GM12878 (cell line): ENCODE measurements around the gene PNMA8B. TPM values are rescaled to one million over a fixed set of nuclear protein-coding genes. Genes with fewer than 3 reads are reported as not detected.

Experiments used
- ATAC-seq: fragments of 200-7000 bp; cut with Tn5 transposase; 3 replicates; pipeline ENCODE4 v1.9.1; 2020; ENCODE audit warnings: mild to moderate bottlenecking, moderate library complexity
- BruUV-seq: library from RNA; stranded (reverse); fragments of 400-500 nt; replicated peaks from 2 replicates; lab custom pipeline; 2021; lab: Mats Ljungman, UMichigan
- CTCF ChIA-PET: fragments of 300-600 bp; sonication (Branson Sonifier 250); formaldehyde crosslinking; extraction: SDS; loops from one replicate; lab custom pipeline; 2021; ENCODE audit warnings: inconsistent platforms; lab: Yijun Ruan, JAX
- POLR2A ChIA-PET: fragments of 350-600 bp; formaldehyde crosslinking; extraction: SDS; loops from one replicate; lab custom pipeline; 2021; ENCODE audit warnings: inconsistent platforms; lab: Charles Lee
- RAD21 ChIA-PET: fragments of 300-600 bp; sonication (Branson Sonifier 250); formaldehyde crosslinking; loops from one replicate; lab custom pipeline; 2023; ENCODE audit warnings: antibody characterized with exemption; ENCODE audit not compliant: unreplicated experiment; lab: Charles Lee
- SMC1A ChIA-PET: fragments of 300-600 bp; sonication (Branson Sonifier 250); formaldehyde crosslinking; loops from one replicate; lab custom pipeline; 2023; ENCODE audit not compliant: unreplicated experiment, uncharacterized antibody; lab: Charles Lee
- DNase-seq: peaks from one replicate; pipeline ENCODE4 v3.0.0-alpha.2; 2011; ENCODE audit warnings: low read depth, low spot score
- FAIRE-seq: peaks from 3 replicates; lab custom pipeline; 2011; peaks lifted over from hg19 to GRCh38; lab: Jason Lieb, UNC
- H2AFZ ChIP-seq: 2 replicates; pipeline ENCODE4 v1.6.0; 2011; ENCODE audit warnings: low read depth, low read length, control low read depth; ENCODE audit not compliant: control insufficient read depth
- H3K27ac ChIP-seq: 2 replicates; pipeline ENCODE4 v1.5.1; 2011; ENCODE audit warnings: control low read depth; ENCODE audit not compliant: control insufficient read depth, insufficient read depth
- H3K27me3 ChIP-seq, 2 experiments: replicated peaks in 1 of 2; 2 replicates each; pipeline versions ENCODE4 v1.6.0 to v1.6.1; 2011; ENCODE audit warnings: low read length in 1 of 2; ENCODE audit not compliant: control insufficient read depth in 2 of 2, insufficient read depth in 2 of 2
- H3K36me3 ChIP-seq, 2 experiments: 2 replicates each; pipeline ENCODE4 v1.5.1; 2011; ENCODE audit warnings: low read length in 1 of 2; ENCODE audit not compliant: control insufficient read depth in 2 of 2, insufficient read depth in 2 of 2
- H3K4me1 ChIP-seq: 2 replicates; pipeline ENCODE4 v1.6.1; 2011; ENCODE audit warnings: mild to moderate bottlenecking, low read length, moderate library complexity, mixed read lengths; ENCODE audit not compliant: control insufficient read depth, insufficient read depth
- H3K4me2 ChIP-seq: 2 replicates; pipeline ENCODE4 v1.6.0; 2011; ENCODE audit warnings: control low read depth; ENCODE audit not compliant: control insufficient read depth, insufficient read depth
- H3K4me3 ChIP-seq: fragments of 200-600 bp; sonication (generic); 2 replicates; pipeline ENCODE4 v1.5.1; 2016
- H3K79me2 ChIP-seq: 2 replicates; pipeline ENCODE4 v1.6.0; 2011; ENCODE audit warnings: low read length; ENCODE audit not compliant: control insufficient read depth, insufficient read depth
- H3K9ac ChIP-seq: 2 replicates; pipeline ENCODE4 v1.8.0; 2011; ENCODE audit warnings: low read length, control low read depth, mixed read lengths; ENCODE audit not compliant: control insufficient read depth, insufficient read depth
- H3K9me3 ChIP-seq: replicated peaks from 3 replicates; pipeline ENCODE4 v1.5.1; 2011; ENCODE audit warnings: mild to moderate bottlenecking, low read length; ENCODE audit not compliant: control insufficient read depth, insufficient read depth
- H4K20me1 ChIP-seq: 2 replicates; pipeline ENCODE4 v1.6.0; 2011; ENCODE audit not compliant: control insufficient read depth, insufficient read depth
- GABPA ChIP-seq: IDR thresholded peaks from 2 replicates; pipeline ENCODE4 v1.6.1; 2014; ENCODE audit warnings: antibody characterized with exemption, low read depth, mild to moderate bottlenecking, inconsistent platforms
- TAF1 ChIP-seq: IDR thresholded peaks from 2 replicates; pipeline ENCODE4 v1.6.1; 2011; ENCODE audit warnings: mild to moderate bottlenecking, low read depth, low read length, borderline replicate concordance
- WGBS: methylation state at CpG from one replicate; pipeline ENCODE4 v1.1.6; 2016; ENCODE audit warnings: low lambda C conversion rate; ENCODE audit not compliant: insufficient replicate concordance, insufficient coverage; ENCODE audit errors: missing lambda C conversion rate; 5-methylcytosine and 5-hydroxymethylcytosine counted together
- in situ Hi-C: fragments of 300-500 bp; cut with MboI; formaldehyde crosslinking; loops from 9 replicates; pipeline ENCODE4 v1.14.3; 2018; ENCODE audit warnings: mixed read lengths
- intact Hi-C: fragments of 100-400 bp; cut with micrococcal nuclease; formaldehyde crosslinking; loops from one replicate; pipeline ENCODE4 v1.14.2; 2022; ENCODE audit not compliant: unreplicated experiment
- polyA plus RNA-seq, 11 experiments: library from polyadenylated mRNA; depleted of rRNA in 4 of 11; unstranded in 6 of 11; stranded (reverse) in 5 of 11; fragments of >200 nt; fragmentation: Nextera tagmentation in 4 of 11; fragmentation: Illumina TruSeq in 1 of 11; extraction: Ambion mirVana in 4 of 11; extraction: Trizol in 1 of 11; gene quantifications; 1 replicate in 1 of 11; 2 replicates in 10 of 11; pipeline versions ENCODE4 v1.2.1 to v1.2.3, GENCODE V29; 2011 to 2016; ENCODE audit warnings: inconsistent platforms in 2 of 11, missing spikeins in 2 of 11, low read depth in 1 of 11
- total RNA-seq, 4 experiments: library from RNA; depleted of rRNA in 3 of 4; stranded (reverse); fragments of >200 nt in 3 of 4; fragmentation: Illumina TruSeq in 1 of 4; extraction: Trizol in 1 of 4; gene quantifications; 2 replicates each; pipeline versions ENCODE4 v1.2.1 to v1.2.3, GENCODE V29; 2013 to 2021
- TF ChIP-seq, protein P1 (sequence below): fragments of 450-650 bp; IDR thresholded peaks from 2 replicates; pipeline ENCODE4 v1.6.1; 2016; ENCODE audit warnings: mild to moderate bottlenecking

Gene PNMA8B
- total and polyA plus RNA-seq, 10 of the 15 experiments (the other 5 are each of a cell fraction or from before 2014, with no cell fraction given) = 0.01 TPM; not detected in 9

DNA sequence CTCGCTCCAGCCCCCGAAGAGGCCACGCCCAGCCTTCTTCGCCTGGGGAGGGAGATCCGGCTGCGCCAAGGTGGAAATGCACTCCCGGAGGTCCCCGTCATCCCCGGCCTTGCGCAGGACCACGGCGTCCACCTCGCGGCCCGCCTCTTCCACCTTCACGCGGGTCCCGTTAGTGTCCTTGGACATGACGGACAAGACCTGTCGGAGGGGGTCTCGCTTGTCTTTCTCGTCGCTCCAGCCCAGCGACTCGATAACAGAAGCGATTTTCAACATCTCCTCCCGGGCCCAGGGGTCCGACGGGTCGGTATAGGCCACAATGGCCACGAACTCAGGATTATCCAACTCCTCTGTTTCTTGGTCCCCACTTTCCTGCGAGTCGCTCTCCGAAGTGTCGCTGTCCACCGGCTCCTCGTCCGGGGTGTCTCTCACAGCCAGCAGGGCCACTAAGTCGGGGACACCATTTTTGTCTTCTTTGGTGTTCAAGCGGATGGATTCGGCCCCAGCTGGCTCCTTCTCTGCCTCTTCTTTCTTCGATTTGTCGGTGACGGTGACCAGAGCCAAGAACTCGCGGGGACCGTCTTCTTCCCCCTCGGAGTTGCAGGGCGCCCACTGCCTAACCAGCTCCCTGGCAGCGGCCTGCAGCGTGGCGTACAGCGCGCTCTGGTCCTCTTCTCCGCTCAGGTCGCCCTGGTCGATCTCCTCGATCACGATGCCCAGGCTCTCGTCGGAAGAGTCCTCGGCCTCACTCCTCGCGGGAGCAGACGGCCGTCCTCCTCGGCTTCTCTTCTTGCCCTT, 1.3 kb downstream of the PNMA8B start:
- no peak overlapping the region for H3K9ac ChIP-seq
- ATAC-seq = no peak
- H3K4me1 ChIP-seq = no peaks in the 10 kb centered on the region
- H4K20me1 ChIP-seq = no peaks in the 10 kb centered on the region
- CTCF ChIA-PET = no interaction called here
- peaks cover 16 to 27% of the 10 kb centered on the region in 2 experiments for H3K27me3 ChIP-seq
- no TSS peak for BruUV-seq
- H3K4me2 ChIP-seq = no peak overlapping the region
- no peak overlapping the region for H3K4me3 ChIP-seq
- WGBS = 37% methylated on average over 63 of the region's 67 CpGs
- intact Hi-C loops = no loop called here
- FAIRE-seq = no peak
- in situ Hi-C loops = no loop called here
- no peak for DNase-seq
- SMC1A ChIA-PET = no interaction called here
- H3K9me3 ChIP-seq = no peaks in the 10 kb centered on the region
- POLR2A ChIA-PET = no interaction called here
- H3K36me3 ChIP-seq = no peaks in the 10 kb centered on the region
- H3K79me2 ChIP-seq = no peaks in the 10 kb centered on the region
- H3K27ac ChIP-seq = no peak overlapping the region
- TF ChIP-seq, protein P1, sequence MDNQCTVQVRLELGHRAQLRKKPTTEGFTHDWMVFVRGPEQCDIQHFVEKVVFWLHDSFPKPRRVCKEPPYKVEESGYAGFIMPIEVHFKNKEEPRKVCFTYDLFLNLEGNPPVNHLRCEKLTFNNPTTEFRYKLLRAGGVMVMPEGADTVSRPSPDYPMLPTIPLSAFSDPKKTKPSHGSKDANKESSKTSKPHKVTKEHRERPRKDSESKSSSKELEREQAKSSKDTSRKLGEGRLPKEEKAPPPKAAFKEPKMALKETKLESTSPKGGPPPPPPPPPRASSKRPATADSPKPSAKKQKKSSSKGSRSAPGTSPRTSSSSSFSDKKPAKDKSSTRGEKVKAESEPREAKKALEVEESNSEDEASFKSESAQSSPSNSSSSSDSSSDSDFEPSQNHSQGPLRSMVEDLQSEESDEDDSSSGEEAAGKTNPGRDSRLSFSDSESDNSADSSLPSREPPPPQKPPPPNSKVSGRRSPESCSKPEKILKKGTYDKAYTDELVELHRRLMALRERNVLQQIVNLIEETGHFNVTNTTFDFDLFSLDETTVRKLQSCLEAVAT = no peak
- TF ChIP-seq GABPA (no peak), TAF1 (no peak)
- no peak overlapping the region for H2AFZ ChIP-seq
- RAD21 ChIA-PET = no interaction called here
